Keratinocyte (primary cell): Measurements from ENCODE around the gene LANCL2. TPM values are rescaled to one million over a fixed set of nuclear protein-coding genes. Genes with fewer than 3 reads are reported as not detected.

Source experiments
- DNase-seq: peaks from one replicate; pipeline ENCODE4 v3.0.0-alpha.2; 2011; ENCODE audit warnings: low read depth, missing footprints, low spot score
- FAIRE-seq: peaks from 2 replicates; lab custom pipeline; 2011; peaks lifted over from hg19 to GRCh38; lab: Jason Lieb, UNC
- H2AFZ ChIP-seq: 2 replicates; pipeline ENCODE4 v1.6.0; 2012; ENCODE audit warnings: low read length, control low read depth, inconsistent platforms; ENCODE audit not compliant: control insufficient read depth
- H3K27ac ChIP-seq: 2 replicates; pipeline ENCODE4 v1.5.1; 2011; ENCODE audit warnings: low read length; ENCODE audit not compliant: control insufficient read depth, insufficient read depth
- H3K27me3 ChIP-seq: 3 replicates; pipeline ENCODE4 v1.6.0; 2011; ENCODE audit warnings: low read length; ENCODE audit not compliant: control insufficient read depth, insufficient read depth; ENCODE audit errors: extremely low read depth
- H3K36me3 ChIP-seq, 2 experiments: 2 replicates in 1 of 2; 3 replicates in 1 of 2; pipeline ENCODE4 v1.5.1; 2011; ENCODE audit warnings: low read length in 2 of 2, mild to moderate bottlenecking in 1 of 2; ENCODE audit not compliant: control insufficient read depth in 2 of 2, insufficient read depth in 2 of 2; ENCODE audit errors: extremely low read depth in 1 of 2
- H3K4me1 ChIP-seq: 3 replicates; pipeline ENCODE4 v1.5.1; 2011; ENCODE audit warnings: low read length; ENCODE audit not compliant: control insufficient read depth, insufficient read depth; ENCODE audit errors: extremely low read depth
- H3K4me2 ChIP-seq: 3 replicates; pipeline ENCODE4 v1.6.0; 2011; ENCODE audit warnings: low read depth, low read length; ENCODE audit not compliant: control insufficient read depth, insufficient read depth; ENCODE audit errors: extremely low read depth
- H3K4me3 ChIP-seq, 3 experiments: fragments of 200-600 bp in 1 of 3; sonication (generic) in 1 of 3; 2 replicates in 2 of 3; 3 replicates in 1 of 3; pipeline ENCODE4 v1.5.1; 2011 to 2016; ENCODE audit warnings: low read length in 3 of 3, mild to moderate bottlenecking in 3 of 3, control low read depth in 2 of 3, inconsistent platforms in 1 of 3, low read depth in 1 of 3, mixed read lengths in 1 of 3, mixed run types in 1 of 3, moderate library complexity in 1 of 3; ENCODE audit not compliant: control insufficient read depth in 2 of 3, insufficient read depth in 2 of 3; ENCODE audit errors: extremely low read depth in 1 of 3
- H3K79me2 ChIP-seq: 2 replicates; pipeline ENCODE4 v1.6.0; 2012; ENCODE audit warnings: low read length; ENCODE audit not compliant: control insufficient read depth, insufficient read depth
- H3K9ac ChIP-seq: 3 replicates; pipeline ENCODE4 v1.6.0; 2011; ENCODE audit warnings: low read length; ENCODE audit not compliant: control insufficient read depth, insufficient read depth; ENCODE audit errors: extremely low read depth
- H3K9me1 ChIP-seq: 3 replicates; pipeline ENCODE4 v1.6.0; 2011; ENCODE audit warnings: low read length; ENCODE audit not compliant: control insufficient read depth, insufficient read depth; ENCODE audit errors: extremely low read depth
- H3K9me3 ChIP-seq: 2 replicates; pipeline ENCODE4 v1.5.1; 2012; ENCODE audit warnings: low read depth, low read length; ENCODE audit not compliant: control insufficient read depth
- H4K20me1 ChIP-seq: 3 replicates; pipeline ENCODE4 v1.6.0; 2011; ENCODE audit warnings: low read length; ENCODE audit not compliant: control insufficient read depth, insufficient read depth; ENCODE audit errors: extremely low read depth
- CTCF ChIP-seq, 3 experiments: IDR thresholded peaks in 1 of 3; conservative IDR thresholded peaks in 1 of 3; optimal IDR thresholded peaks in 1 of 3; 2 replicates in 2 of 3; 3 replicates in 1 of 3; pipeline versions ENCODE3 to v1.5.1; 2011; ENCODE audit warnings: low read length in 3 of 3, mild to moderate bottlenecking in 3 of 3, moderate library complexity in 2 of 3, control low read depth in 1 of 3, inconsistent platforms in 1 of 3; ENCODE audit not compliant: insufficient read depth in 2 of 3; ENCODE audit errors: extremely low read depth in 1 of 3
- EZH2 ChIP-seq: IDR thresholded peaks from one replicate; pipeline ENCODE4 v1.6.1; 2012; ENCODE audit warnings: inconsistent platforms, mild to moderate bottlenecking, low read length, moderate library complexity
- dilution Hi-C: fragments of 300-500 bp; cut with MboI; formaldehyde crosslinking; loops from one replicate; pipeline ENCODE4 v1.7.0; 2020; ENCODE audit warnings: low sequenced_read_pairs; ENCODE audit not compliant: extremely low pct_ligation_motif_present
- polyA plus RNA-seq, 5 experiments: library from polyadenylated mRNA; depleted of rRNA in 3 of 5; stranded (reverse) in 3 of 5; stranded (forward) in 1 of 5; unstranded in 1 of 5; fragments of >200 nt; gene quantifications; 1 replicate in 1 of 5; 2 replicates in 3 of 5; 3 replicates in 1 of 5; pipeline versions ENCODE4 v1.2.1 to v1.2.3, GENCODE V29; 2011 to 2012; ENCODE audit warnings: missing spikeins in 2 of 5, low read depth in 1 of 5, low replicate concordance in 1 of 5

The LANCL2 gene
- polyA plus RNA-seq, 1 donor (not counting 4 experiments of a cell fraction or from before 2014, with no cell fraction given), result 14.5 TPM

GRCh38 chr7:55431898-55432297 lies 66.8 kb downstream of the LANCL2 start:
- dilution Hi-C loops, result no loop called here
- no peak overlapping the region for H3K4me3 ChIP-seq
- H3K9me3 ChIP-seq, result no peaks in the 10 kb centered on the region
- no peak overlapping the region for H3K4me2 ChIP-seq
- no peaks in the 10 kb centered on the region for H3K36me3 ChIP-seq
- H4K20me1 ChIP-seq, result no peaks in the 10 kb centered on the region
- no peak overlapping the region for H3K9ac ChIP-seq
- no peaks in the 10 kb centered on the region for H3K4me1 ChIP-seq
- TF ChIP-seq EZH2 (no peak), CTCF (optimal IDR thresholded peaks at IDR 0.05 in 1 of 3, IDR thresholded peaks at IDR 0.05 in 1 of 3, conservative IDR thresholded peaks at IDR 0.05 in 1 of 3; ENCODE audit: extremely low read depth in 1 of 3, insufficient read depth in 2 of 3, low read length in 3 of 3) (no peak)
- DNase-seq (no peak), FAIRE-seq (no peak)
- no peaks in the 10 kb centered on the region for H3K27me3 ChIP-seq
- no peaks in the 10 kb centered on the region for H3K9me1 ChIP-seq
- no peaks in the 10 kb centered on the region for H3K79me2 ChIP-seq
- H3K27ac ChIP-seq, result no peak overlapping the region
- no peak overlapping the region for H2AFZ ChIP-seq

- no peaks in the 10 kb centered on the region for H3K9me1 ChIP-seq
- no peak for TF ChIP-seq CTCF (optimal IDR thresholded peaks at IDR 0.05 in 1 of 3, IDR thresholded peaks at IDR 0.05 in 1 of 3, conservative IDR thresholded peaks at IDR 0.05 in 1 of 3; ENCODE audit: extremely low read depth in 1 of 3, insufficient read depth in 2 of 3, low read length in 3 of 3)
- no peak overlapping the region for H3K27ac ChIP-seq
- no peaks in the 10 kb centered on the region for H3K9me3 ChIP-seq
- DNase-seq, result no peak
- H3K79me2 ChIP-seq, result no peaks in the 10 kb centered on the region
- H4K20me1 ChIP-seq, result no peaks in the 10 kb centered on the region
- H3K27me3 ChIP-seq, result no peaks in the 10 kb centered on the region
- no peak overlapping the region for H3K9ac ChIP-seq
- no peaks in the 10 kb centered on the region for H3K36me3 ChIP-seq
- no peak for FAIRE-seq
- dilution Hi-C loops, result no loop called here
- no peak overlapping the region for H3K4me2 ChIP-seq
- H3K4me1 ChIP-seq, result no peaks in the 10 kb centered on the region
- no peak overlapping the region for H3K4me3 ChIP-seq
- H2AFZ ChIP-seq, result no peak overlapping the region
Measured at GRCh38 chr7:55432506-55432905, 67.4 kb downstream of the LANCL2 start.
